ENCODE data around the gene TXNDC9. TPM values are rescaled to one million over a fixed set of nuclear protein-coding genes. Genes with fewer than 3 reads are reported as not detected.

The TXNDC9 gene, protein sequence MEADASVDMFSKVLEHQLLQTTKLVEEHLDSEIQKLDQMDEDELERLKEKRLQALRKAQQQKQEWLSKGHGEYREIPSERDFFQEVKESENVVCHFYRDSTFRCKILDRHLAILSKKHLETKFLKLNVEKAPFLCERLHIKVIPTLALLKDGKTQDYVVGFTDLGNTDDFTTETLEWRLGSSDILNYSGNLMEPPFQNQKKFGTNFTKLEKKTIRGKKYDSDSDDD
- 41.5 to 56.2 TPM (median 43.3 TPM) in 5 replicates for total RNA-seq (2022; extraction: Qiagen RNA extraction; ENCODE audit: low read depth)

DNA sequence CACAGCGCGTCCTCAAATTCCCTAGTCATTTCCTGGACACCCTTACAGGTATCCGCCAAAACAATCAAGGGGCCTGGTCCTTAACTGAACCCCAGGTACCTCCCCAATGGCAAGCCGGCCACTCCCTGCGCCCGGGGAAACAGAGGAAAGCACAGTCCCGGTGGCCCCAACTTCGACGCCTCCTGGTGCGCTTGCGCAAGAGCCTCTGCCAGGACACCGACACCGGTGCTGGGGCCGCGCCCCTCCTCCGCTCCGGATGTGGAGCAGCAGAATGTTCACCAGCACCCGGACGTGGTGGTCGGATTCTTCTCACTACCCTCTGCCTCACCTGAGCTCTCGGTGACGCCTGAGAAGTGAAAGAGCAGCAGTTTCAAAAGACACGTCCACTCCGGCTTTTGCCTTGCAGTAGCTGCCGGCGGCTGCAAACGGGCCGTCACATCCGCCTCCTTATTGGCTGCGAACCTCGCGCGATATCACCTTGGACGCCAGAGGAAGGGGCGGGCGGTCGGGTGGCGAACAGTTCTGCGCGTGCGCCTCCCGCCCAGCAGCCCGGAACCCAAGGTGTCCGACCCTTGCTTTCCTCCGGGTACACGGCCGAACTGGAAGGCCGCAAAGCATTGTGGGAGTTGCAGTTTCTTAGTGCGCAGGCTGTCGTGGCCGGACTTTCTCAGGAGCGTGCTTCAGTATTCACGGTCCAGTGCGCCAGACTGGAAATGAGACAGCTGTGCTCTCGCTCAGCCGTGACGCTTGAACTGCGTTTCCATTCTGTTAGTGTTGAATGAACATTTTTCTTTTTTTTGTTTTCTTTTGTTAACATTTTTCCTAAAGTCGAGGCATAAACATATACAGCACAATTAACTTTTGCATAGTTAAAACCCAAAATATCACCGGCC lies at the start of gene TXNDC9:
TXNDC9 (minus strand) TSS at position 423 of the 893 bp plus-strand sequence. CDS start 3,123 bp downstream, outside the sequence.

DNA sequence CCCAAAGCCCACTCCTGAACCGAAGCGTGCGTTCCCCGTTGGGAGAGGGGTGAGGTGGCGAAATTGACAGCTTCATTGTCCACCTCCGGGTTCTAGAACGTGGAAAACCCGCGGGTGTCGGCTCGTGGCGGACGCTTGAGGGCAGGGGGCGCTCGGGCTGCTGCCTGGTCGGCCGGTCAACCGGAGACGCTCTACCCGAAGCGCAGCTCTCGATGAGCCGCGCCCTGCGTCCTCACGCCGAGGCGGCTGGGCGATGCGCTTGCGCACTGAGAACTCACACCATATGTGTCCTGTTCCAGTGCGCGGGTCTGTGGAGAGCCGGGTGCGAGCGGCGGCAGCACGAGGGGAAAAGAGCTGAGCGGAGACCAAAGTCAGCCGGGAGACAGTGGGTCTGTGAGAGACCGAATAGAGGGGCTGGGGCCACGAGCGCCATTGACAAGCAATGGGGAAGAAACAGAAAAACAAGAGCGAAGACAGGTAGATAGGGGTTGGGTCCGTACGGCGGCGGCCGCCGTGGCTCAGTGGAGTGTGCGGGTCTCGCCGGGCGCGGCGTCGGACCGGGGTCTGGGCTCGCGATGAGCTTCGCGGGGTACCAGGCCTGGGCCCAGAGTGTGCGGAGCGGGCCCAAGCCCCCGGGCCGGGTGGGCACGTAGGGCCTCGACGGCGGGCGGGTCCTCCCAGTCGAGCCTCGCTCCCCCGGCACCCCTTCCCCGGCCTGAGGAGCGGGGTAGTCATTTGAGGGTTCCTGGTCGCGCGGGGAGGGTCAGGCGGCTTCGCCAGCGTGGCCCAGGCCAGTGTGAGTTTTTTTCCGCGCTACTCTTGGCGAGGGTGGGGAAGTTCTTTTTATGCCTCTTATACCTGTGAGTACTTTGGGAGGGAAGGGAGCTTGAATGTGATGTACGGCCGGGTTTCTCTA lies 1.2 kb upstream of the TXNDC9 start, which contains the start of gene EIF5B:
EIF5B (plus strand) TSS at position 277 of the 916 bp plus-strand sequence; CDS start at position 443, 166 bp downstream.

DNA sequence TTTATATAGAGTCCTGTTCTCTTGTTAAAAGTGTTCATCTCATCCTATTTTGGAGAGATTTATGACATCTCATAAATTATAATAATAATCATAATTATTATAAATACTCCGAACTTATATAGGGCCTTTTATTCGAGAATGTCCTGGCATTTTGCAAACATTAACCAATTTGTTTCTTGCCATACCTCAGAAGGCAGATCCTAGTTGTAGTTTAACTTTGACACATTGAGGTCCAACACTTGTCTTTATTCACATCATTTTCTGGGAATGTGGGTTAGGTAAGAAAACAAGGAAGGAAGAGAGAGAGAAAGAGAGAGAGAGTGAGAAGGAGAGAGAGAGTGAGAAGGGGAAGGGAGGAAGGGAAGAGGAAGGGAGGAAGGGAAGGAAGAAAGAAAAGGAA lies 35.0 kb downstream of the TXNDC9 start, which contains the start of gene LYG1:
LYG1 (minus strand) TSS at position 101 of the 400 bp plus-strand sequence. CDS start 5,527 bp downstream, outside the sequence.

Other genes with a start within 250 kb of the TXNDC9 start
- 0.25 to 0.71 TPM (median 0.47 TPM) in 5 replicates for gene C2orf15, start 194.6 kb downstream of the TXNDC9 start, total RNA-seq (2022; extraction: Qiagen RNA extraction; ENCODE audit: low read depth)
- gene TSGA10, start 181.4 kb downstream of the TXNDC9 start, total RNA-seq (2022; extraction: Qiagen RNA extraction; ENCODE audit: low read depth) = 1.6 to 3.6 TPM (median 2.5 TPM) in 5 replicates
- 3.2 to 5.1 TPM (median 3.9 TPM) in 5 replicates for gene LIPT1, start 181.4 kb downstream of the TXNDC9 start, total RNA-seq (2022; extraction: Qiagen RNA extraction; ENCODE audit: low read depth)
- gene MITD1, start 155.3 kb downstream of the TXNDC9 start, total RNA-seq (2022; extraction: Qiagen RNA extraction; ENCODE audit: low read depth) = 23.1 to 28.1 TPM (median 25.3 TPM) in 5 replicates
- gene MRPL30, start 155.1 kb downstream of the TXNDC9 start, total RNA-seq (2022; extraction: Qiagen RNA extraction; ENCODE audit: low read depth) = 31.5 to 52.6 TPM (median 33.9 TPM) in 5 replicates
- gene LYG2, start 80.7 kb downstream of the TXNDC9 start, total RNA-seq (2022; extraction: Qiagen RNA extraction; ENCODE audit: low read depth) = not detected in 5 replicates
- gene LYG1, start 35.1 kb downstream of the TXNDC9 start, total RNA-seq (2022; extraction: Qiagen RNA extraction; ENCODE audit: low read depth) = 0.93 to 2.2 TPM (median 1.6 TPM) in 5 replicates
- gene EIF5B, start 1.1 kb upstream of the TXNDC9 start, total RNA-seq (2022; extraction: Qiagen RNA extraction; ENCODE audit: low read depth) = 56.0 to 64.3 TPM (median 58.8 TPM) in 5 replicates
- 9.5 to 12.2 TPM (median 11.3 TPM) in 5 replicates for gene REV1, start 153.7 kb upstream of the TXNDC9 start, total RNA-seq (2022; extraction: Qiagen RNA extraction; ENCODE audit: low read depth)

Data from A549 treated with GW870086 at 1 μM for 4 hours (cell line).